HG02938 (cell line): ENCODE results near the gene BCL2L1.
"Not testable (repeated sequence)": the region's sequence is repeated elsewhere in the genome, so short reads cannot be mapped to it uniquely, and the experiment has no call there.

Experiments
- ATAC-seq: cut with Tn5 transposase; IDR thresholded peaks from one replicate; pipeline ENCODE4 v1.9.1; 2021; ENCODE audit warnings: mild to moderate bottlenecking, moderate library complexity; ENCODE audit not compliant: unreplicated experiment

BCL2L1 gene

DNA sequence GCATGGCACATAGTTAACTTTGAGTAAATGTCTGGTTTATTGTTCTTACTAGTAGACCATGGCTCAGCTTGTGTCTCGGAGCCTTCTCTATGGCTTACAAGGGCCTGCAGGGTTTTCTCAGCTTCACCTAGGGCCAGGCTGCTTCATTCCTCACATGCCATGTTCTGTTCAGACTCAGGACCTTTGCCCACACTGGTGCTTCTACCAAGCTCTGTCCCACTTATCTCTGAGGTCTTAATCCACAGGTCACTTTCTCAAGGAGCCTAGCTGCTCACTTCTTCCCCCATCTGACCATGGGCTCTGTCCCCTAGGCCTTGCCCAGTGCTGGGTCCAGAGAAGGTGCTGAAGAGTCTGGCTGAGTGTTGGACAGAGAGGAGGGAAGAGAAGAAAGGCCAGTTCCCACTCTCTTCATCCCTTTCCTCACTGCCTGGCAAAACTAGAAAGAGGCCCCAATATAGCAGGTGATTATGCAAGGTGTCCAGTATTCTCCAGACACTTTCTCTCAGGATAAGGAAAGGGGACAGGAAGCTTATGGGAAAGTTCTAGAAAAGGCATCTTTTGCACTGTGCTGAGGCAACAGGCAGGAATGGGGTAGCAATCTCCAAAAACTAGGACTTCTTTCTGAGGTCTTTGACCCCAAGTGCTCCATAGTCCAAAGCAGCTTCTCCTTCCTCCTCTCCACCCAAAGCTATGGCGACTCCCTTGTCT, 45.0 kb downstream of the BCL2L1 start:
- no peak for ATAC-seq

DNA sequence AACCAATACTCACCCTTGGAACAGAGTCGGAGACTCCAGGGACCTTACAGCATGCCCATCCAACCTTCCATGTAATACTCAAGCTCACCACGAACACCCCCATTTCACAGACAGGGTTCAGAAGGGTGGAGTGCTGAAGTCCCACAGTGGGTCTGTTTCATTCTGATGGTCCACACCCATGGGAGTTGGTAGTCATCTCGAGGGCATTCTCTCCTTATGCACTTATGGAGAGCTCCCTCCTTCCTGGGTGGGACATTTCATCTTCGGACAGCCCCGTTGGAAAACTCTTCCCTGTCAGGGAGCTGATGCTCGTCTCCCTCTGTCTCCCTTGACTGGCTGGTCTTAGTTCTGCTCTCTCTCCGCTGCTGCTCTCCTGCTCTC, 46.1 kb downstream of the BCL2L1 start:
- ATAC-seq = no peak

DNA sequence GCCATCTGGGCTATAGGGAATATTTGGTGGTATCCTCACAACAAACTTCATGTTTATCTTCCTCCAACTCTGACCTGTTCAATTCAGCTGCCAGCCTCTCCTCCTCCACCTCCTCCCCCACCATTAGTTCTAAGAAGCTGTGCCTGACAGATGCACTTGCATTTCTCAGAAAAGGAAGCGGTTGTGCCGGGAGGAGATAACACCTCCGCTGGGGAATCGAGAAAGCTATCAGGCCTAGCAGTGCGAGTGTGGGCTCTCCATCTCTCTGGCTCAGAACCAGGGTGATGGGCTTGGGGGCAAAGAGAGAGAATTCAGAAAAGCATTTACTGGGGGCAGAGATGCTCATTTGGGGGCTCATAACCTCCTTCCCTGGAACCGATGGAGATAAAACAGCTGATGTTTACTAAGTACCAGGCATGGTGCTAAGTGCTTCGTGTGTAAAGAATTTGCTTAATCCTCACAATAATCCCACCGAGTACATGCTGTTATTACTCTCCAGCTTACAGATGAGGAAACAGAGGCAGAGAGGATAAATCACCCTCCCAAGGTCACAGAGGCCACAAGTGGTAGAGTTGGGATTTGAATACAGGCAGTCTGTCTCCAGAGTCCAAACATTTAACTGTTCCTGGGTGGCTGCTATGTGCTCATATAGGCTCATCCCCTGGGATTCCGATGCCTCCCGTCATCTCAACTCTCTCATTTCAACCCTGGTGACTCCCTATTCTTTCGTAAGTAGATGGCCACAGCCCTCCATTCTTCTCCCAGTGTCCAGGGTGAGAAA, 46.6 kb downstream of the BCL2L1 start:
- ATAC-seq = no peak

DNA sequence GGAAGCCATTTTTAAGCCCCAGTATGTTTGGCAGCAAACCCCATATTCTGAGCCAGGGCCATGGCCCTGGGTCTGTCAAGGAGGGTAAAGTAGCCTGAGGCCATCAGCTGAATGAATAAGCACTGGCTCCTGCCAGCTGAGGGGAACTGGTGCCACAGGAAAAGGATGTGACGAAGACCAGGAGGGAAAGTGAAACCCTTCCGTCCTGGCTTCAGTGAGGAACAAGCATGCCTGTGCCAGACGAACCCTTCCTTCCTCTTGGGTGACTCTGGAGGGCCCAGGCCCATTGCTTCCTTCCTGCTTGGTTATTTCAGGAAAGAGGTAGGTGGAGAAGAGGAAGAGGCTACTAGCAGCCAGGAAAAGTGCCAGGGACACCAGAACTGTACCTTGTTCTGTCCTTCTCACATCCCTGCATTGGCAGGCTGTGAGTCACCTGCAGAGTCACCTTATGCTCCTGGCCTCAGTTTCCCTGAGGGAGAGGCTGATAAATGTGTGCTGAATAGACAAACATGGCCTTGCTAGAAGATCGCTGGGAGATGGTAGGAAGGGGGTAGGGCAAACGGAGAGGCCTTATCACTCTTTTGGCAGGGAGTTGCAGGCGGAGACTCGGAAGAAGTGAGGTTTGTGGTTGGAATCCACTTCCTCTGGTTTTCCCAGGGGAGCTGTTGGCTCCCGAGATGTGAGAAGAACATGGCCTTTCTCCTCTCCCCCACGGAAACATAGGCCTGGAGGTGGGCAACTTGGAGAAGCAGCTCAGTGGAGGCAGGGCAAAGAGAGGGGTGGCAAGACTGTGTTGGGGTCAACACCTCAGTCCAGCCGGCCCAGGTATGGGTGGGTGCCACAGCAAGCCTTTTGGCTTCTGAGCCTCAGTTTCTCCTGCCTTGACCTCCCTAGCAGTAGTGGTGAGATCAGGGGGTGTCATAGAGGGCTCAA, 47.5 kb downstream of the BCL2L1 start:
- peak; percentile 34 for ATAC-seq

DNA sequence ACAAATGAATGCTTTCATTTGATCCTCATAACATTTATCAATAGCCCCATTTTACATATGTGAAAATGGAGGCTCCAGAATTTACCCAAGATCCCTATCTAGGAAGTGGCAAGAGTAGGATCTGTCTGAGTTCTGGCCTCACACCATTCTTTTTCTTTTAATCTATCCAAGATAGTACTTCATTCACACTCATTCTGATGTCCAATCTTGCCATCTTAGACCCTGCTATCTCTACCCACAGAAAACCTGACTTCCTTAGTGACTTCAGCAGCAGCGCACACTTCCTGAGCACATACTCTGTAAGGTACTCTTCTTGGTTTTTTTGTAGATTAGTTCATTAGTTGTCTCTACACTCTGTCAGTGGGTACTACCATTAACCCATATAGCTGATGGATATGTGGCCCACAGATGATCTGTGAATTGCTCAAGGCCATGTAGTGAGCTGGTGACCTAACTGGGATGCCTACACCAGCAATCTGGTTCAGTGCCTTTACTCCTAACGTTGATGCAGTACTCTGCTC, 48.7 kb downstream of the BCL2L1 start:
- ATAC-seq = no peak

DNA sequence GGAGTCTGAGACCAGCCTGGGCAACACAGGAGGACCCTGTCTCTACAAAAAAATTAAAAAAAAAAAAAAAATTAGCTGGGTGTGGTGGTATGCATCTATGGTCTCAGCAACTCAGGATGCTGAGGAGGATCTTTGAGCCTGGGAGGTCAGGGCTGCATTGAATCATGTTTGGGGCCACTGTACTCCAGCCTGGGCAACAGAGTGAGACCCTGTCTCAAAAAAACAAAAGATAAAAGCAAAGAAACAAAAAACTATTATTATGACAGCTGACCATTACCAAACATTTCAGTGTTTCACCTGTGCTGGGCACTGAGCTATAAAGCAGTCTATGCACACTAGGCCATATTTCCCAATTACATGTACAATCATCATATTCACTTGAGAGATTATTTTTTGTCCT, 49.2 kb downstream of the BCL2L1 start:
- no peak for ATAC-seq

DNA sequence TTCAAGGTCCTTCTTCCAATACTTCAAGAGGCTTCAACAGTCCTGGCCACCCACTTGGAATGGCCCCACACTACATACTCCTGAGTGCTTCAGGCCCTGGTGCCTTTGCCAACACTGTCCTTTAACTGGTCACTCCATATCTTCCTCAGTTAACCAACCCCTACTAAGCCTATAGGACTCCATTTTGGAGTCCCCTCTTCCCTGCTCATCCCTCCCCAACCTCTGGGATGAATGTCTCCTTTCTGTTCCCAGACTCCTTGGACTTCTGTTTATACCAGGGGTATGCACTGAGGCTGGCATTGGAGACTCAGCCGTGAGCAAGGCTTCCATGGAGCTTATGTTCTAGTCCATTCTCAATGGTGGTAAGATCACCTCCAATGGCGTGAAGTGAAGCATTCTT, 51.3 kb downstream of the BCL2L1 start:
- ATAC-seq = no peak

DNA sequence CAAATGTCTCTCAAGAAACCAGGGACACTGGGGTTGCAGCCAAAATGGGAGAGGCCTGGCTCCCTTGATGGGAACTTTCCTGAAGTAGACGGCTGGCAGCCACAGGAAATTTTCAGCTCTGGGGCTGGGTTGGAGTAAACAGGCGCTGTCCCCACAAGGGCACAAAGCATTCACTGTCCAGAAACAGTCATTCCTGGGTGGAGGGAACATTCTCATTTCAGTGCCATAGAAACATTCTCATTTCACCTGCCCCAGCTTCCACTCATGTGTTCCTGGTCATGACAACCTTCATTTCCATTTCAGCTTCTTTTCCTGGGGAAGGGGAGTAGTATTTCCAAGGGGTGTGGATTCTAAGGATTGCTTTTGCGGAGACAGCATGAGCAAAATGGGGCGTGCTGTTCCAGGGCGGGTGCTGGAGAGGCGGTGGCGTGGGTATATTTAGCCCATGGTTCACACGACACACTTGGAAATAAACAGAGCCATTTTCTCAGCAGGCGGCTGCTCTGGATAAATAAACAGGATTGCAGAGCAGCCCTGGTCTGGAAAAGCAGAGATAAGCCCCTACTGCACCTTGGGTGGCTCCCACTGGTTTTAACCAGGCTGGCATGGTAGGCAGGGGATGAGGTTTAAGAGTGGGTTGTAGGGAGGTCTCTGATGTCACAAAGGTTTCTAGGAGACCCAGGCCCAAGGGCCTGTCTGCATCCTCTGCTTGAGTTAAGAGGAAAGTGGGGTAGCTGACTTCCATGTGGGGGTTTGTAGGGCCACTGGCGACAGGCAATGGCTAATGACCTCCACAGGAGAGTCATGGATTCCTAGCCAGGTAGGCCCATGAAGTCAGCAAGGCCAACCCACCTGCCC, 52.1 kb downstream of the BCL2L1 start:
- ATAC-seq = no peak

DNA sequence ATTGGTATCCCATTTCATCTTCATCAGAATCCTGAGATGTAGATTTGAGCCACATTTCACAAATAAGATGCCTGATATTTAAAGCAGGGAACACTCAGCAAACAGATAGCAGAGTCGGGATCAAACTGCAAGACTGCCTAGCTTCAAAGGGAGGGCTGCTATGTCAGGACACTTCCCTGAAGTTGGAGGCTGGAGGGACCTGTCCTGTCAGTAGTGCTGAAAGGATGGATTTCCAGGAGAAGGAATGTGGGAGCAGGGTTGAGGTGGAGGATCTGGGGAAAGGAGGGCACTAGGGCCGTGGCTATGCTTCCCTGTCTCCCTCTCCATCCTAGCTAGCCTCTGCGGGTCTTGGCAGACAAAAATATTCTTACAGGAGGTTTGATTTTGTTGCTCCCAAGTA, 52.8 kb downstream of the BCL2L1 start:
- ATAC-seq = no peak

DNA sequence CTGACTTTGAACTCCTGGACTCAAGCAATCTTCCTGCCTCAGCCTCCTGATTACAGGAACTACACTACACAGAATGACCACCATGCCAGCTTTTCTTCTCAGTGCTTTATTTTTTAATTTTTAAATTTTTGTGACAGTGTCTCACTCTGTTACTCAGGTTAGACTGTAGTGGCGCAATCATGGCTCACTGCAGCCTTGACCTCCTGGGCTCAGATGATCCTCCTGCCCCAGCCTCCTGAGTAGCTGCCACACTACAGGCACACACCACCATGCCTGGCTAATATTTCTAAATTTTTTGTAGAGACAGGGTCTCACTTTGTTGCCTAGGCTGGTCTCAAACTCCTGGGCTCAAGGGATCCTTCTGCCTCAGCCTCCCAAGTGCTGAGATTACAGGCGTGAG, 53.7 kb downstream of the BCL2L1 start:
- ATAC-seq = not testable (repeated sequence)

DNA sequence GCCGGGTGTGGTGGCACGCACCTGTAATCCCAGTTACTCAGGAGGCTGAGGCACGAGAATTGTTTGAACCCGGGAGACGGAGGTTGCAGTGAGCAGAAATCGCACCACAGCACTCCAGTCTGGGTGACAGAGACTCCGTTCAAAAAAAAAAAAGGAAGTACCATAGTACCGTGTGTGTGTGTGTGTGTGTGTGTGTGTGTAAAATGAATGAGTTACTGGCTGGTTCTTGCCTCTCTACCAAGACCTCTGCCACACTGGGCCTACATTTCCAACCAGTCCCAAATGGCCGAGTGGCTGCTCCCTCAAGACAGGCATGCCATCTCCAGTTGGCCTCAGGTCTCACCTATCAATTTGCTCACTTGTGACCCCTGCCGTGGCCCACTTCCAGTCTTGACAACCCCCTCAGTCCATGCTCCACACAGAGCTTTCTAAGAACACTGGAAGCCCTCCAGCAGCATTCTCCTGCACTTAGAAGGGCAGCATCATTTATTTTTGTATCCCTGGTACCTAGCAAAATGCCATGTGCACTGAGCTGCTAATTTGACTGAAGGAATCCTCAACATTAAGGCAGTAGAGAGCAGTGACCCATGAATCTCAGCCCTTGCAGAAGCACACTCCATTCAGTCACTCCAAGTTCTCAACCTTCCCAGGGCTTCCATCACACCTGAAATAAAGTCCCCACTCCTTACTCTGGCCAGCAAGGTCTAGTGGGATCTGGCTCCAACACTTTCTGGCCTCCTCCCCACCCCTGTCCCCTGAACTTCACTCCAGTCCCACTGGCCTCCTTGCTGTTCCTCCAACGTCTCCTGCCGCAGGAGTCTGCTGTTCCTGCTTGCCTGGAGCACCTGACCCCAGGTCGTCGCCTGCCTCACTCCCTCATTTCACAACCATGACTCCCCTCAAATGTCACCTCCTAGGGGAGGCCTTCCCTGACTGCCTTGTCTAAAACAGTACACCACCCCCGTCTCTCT, 55.1 kb downstream of the BCL2L1 start:
- no peak for ATAC-seq

DNA sequence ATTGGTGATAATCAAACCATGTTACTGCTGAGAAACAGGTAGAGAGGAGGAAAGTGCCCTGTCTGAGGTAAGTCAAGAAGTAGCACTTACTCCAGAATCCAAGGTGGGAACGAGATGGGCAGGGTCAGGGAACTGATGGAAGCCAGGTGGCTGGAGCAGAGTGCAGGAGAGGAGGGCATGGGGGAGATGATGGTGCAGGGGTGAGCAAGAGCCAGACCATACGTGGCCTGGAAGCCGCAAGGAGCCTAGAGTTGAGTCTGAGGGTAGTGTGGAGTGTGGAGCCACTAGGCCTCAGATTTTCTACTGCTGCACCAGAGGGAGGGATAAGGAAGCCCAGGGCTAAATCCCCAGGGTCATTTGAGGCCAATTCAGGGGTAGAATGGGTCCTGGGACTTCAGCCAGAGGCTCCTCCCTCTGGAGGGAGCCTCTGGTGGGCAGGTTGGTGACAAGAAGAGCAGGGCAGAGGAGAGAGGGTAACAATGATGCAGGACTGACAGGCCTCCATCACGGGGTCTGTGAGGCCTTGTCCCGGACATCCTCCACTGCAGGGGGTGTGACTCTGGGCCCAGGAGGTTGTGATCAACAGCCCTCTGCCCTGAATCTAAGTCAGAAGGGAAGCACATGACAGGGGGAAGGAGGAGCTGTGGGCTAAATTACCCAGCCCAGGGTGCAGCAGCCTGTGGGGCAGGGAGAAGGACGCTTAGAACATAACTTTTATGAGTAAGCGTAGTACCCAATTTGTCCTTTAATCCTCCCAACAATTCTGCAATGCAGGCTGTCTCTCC, 56.2 kb downstream of the BCL2L1 start:
- no peak for ATAC-seq

DNA sequence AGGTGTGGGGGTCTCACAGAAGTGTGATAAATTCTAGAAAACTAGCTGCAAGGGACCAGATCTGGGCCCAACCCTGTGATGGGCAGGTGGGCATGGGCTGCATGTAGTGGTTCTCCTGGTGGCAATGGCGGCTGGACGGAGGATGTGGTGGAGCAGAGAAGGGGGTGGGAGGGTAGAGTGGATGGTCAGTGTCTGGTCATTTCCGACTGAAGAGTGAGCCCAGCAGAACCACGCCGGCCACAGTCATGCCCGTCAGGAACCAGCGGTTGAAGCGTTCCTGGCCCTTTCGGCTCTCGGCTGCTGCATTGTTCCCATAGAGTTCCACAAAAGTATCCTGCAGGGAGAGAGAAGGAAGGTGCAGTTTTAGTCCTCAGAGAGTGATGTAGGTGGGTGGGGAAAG, 56.9 kb downstream of the BCL2L1 start:
- ATAC-seq = no peak

DNA sequence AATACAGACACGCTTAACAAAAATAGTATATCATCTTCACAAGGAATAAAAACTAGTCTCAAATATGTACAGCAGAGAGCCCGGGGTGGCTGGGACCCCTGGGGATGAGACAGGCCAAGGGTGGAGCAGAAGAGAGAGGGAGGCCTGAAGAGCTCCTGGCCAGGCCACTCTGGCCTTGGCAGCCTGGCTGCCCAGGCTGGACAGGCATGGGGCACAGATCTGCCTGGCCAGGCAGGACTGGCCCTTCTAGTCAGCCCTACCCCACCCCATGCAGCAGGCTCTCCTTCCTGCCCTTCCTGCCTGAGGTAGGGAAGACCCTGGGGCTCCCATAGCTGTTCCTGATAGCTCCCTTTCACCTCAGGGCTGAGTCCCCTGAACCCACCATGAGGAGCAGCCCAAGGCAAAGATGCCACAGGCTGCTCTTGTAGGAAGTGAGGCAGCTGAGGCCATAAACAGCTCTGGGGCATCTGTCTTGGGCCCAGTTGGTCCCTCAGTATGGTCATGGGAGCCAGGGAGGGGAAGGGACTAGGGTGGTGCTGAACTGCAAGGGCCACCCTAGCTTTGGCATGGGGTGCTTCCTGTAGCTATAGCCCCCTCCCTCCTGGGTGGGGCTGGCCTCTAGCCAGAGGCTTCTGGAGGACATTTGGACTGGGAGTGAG, 57.8 kb downstream of the BCL2L1 start:
- ATAC-seq = no peak

DNA sequence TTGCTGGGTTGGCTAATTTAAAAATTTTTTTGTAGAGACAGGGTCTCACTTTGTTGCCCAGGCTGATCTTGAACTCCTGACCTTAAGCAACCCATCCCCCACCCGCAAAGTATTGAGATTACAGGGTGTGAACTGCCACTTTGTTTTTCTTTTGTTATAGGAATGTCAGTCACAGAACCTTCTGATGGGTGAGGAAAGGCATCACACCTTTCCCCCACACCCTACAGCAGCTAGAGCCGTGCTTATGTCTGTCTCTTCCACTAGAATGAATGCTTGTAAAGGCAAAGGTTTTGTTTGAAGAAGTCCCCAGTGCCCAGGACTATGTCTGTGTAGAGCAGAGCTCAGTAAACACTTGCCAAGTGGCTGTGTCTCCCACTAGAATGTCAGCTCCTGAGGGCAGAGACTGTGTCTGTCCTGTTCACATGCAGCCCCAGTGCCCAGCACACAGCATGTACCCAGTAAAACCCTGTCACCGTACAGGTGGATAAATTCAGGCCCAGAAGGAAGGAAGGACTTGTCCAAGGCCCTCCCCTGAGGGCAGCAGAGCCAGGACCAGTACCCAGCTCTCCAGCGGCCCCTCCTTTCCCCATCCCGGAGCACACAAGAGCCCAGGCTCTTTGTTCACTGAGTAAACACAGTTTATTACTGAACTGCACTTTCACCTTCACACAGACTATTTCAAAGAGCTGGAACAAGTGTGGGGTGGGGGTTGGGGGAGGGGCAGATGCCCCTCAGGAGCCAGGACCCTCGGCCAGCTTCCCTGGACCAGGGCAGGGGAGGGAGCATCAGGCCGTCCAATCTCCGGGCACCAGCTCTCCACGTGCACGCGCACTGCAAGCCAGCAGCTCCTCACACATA, 58.6 kb downstream of the BCL2L1 start:
- ATAC-seq = no peak

DNA sequence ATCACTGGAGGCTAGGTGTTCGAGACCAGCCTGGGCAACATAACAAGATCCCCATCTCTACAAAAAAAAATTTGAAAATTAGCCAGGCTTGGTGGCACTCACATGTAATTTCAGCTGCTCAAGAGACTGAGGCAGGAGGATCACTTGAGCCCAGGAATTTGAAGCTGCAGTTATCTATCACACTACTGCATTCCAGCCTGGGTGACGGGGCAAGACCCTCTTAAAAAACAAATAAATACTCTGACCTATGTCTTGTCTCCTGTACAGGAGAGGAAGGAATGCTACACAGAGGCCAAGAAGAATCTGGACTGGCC, 59.2 kb downstream of the BCL2L1 start:
- ATAC-seq = no peak

DNA sequence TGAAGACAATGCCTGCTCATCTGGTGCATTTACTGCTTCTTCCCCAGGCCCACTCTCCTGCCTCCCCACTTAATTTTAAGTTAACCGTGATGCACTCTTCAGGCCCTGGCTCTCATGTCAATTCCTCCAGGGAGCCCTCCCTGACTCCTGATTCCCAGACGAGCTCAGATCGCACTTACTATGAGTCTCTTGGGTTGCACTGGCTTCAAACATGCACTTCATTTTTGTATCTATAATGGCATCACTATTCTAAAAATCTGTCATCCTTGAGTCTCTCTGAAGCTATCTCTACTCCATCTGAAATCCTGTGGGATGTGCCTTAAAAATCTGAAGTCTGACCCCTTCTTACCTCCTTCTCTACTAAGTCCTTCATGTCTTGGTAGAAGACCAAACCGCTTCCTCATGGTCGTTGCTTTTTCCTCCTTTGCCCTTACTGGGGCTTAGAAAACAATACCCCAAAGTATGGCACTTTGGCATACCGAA, 60.3 kb downstream of the BCL2L1 start:
- no peak for ATAC-seq
